Transverse colon (tissue), 3 donors: ENCODE data around the gene VWA8.

Experiments
- EP300 ChIP-seq: sonication (generic); formaldehyde crosslinking; IDR thresholded peaks from one replicate; pipeline ENCODE4 v1.6.1; 2017; ENCODE audit warnings: antibody characterized with exemption, low read depth
- POLR2A ChIP-seq: fragments of 450-650 bp; IDR thresholded peaks from one replicate; pipeline ENCODE4 v1.6.1; 2016; ENCODE audit warnings: antibody characterized with exemption, mild to moderate bottlenecking, moderate library complexity
- TF ChIP-seq, protein P1 (sequence below), 5 experiments: fragments of 200-600 bp in 3 of 5; fragments of 450-650 bp in 2 of 5; sonication (generic) in 3 of 5; IDR thresholded peaks; 1 replicate in 2 of 5; 2 replicates in 3 of 5; pipeline ENCODE4 v1.5.1; 2016 to 2017; ENCODE audit warnings: antibody characterized with exemption in 5 of 5, inconsistent platforms in 3 of 5, mild to moderate bottlenecking in 2 of 5, moderate library complexity in 1 of 5

DNA sequence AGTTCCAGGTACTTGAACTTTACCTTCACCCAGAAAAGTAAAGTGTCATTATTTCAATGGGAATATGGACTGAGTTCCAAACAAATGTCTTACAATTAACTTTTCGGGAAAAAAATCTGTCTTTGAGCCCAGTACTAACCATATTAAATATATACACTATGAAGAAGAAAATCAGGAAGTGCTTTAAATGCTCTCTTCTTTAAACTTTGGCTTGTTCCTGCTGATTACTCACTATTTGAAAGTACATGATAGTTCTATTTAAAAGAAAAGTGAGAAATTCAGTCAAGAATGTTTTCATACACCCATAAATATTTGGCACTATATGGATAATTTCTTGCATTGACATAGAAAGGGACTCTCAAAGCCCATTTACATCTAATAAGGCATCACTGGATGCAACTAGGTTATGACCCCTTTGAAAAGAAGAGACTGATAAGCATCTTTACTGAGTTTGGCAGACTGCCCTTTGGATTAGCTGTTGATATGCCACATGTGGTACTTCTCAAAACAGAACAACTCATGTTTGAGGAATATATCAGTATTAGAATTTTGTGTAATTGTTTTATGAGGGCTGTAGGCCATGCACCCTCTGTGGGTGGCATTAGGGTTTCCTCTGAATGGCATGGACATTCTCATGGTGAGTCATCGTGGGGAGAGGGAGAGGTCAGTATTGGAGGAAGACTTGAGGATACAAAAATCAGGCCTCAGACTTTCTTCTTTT lies 25.0 kb upstream of the VWA8 start:
- TF ChIP-seq EP300: no peak
- TF ChIP-seq, protein P1, sequence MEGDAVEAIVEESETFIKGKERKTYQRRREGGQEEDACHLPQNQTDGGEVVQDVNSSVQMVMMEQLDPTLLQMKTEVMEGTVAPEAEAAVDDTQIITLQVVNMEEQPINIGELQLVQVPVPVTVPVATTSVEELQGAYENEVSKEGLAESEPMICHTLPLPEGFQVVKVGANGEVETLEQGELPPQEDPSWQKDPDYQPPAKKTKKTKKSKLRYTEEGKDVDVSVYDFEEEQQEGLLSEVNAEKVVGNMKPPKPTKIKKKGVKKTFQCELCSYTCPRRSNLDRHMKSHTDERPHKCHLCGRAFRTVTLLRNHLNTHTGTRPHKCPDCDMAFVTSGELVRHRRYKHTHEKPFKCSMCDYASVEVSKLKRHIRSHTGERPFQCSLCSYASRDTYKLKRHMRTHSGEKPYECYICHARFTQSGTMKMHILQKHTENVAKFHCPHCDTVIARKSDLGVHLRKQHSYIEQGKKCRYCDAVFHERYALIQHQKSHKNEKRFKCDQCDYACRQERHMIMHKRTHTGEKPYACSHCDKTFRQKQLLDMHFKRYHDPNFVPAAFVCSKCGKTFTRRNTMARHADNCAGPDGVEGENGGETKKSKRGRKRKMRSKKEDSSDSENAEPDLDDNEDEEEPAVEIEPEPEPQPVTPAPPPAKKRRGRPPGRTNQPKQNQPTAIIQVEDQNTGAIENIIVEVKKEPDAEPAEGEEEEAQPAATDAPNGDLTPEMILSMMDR (IDR thresholded peaks at IDR 0.05): no peak
- TF ChIP-seq POLR2A: no peak
